ENCODE measurements around the gene AKR7A2. TPM values are rescaled to one million over a fixed set of nuclear protein-coding genes. Genes with fewer than 3 reads are reported as not detected.
A peak's percentile ranks its signal among the peaks of the same experiment; 100 is the strongest.

AKR7A2 gene
- total and polyA plus RNA-seq, 9 of the 15 experiments (the other 6 are each of a cell fraction or from before 2014, with no cell fraction given), result 2.0 to 78.4 (median 49.4) TPM

- TF ChIP-seq TAF1 (IDR thresholded peaks at IDR 0.05; ENCODE audit: control insufficient read depth, extremely low read depth, insufficient read depth, low read length, severe bottlenecking), result no peak
- no peak for TF ChIP-seq STAT5B (CRISPR knock-in tag; IDR thresholded peaks at IDR 0.05)
- no peak for TF ChIP-seq HEY1 (CRISPR knock-in tag; IDR thresholded peaks at IDR 0.05; ENCODE audit: borderline replicate concordance)
- peak; percentile 22; the same call in 1 of the 2 replicates for TF ChIP-seq ZNF511 (CRISPR knock-in tag; IDR thresholded peaks at IDR 0.05)
- TF ChIP-seq LARP7 (IDR thresholded peaks at IDR 0.05), result no peak
- TF ChIP-seq HINFP (tag; conservative IDR thresholded peaks at IDR 0.05; ENCODE audit: low read depth), result no peak
- TF ChIP-seq MITF (IDR thresholded peaks at IDR 0.05), result no peak
- TF ChIP-seq SRSF7 (optimal IDR thresholded peaks at IDR 0.05; ENCODE audit: low read depth, low read length), result no peak
- no peak for TF ChIP-seq ARNT (IDR thresholded peaks at IDR 0.05)
- TF ChIP-seq NFE2 (IDR thresholded peaks at IDR 0.05; ENCODE audit: low read depth), result no peak
Observed at GRCh38 chr1:19317126-19317910, 5.4 kb upstream of the AKR7A2 start (continued).

Measured in K562 (cell line).